ENCODE results near the gene HDAC9.

Gene HDAC9

GRCh38 chr7:19000410-19000809 lies 504.9 kb downstream of the HDAC9 start:
- 0 out of 2 replicates have a peak, but pooled peaks have one; percentile 9 for TF ChIP-seq ZNF8 (CRISPR knock-in tag; IDR thresholded peaks at IDR 0.05)
- no peak for TF ChIP-seq PPARA (CRISPR knock-in tag; IDR thresholded peaks at IDR 0.05; ENCODE audit: borderline replicate concordance)
- TF ChIP-seq ISL1 (CRISPR knock-in tag; IDR thresholded peaks at IDR 0.05): peak; percentile 60; the same call in 1 of the 2 replicates
- 0 out of 2 replicates have a peak, but pooled peaks have one; percentile 32 for TF ChIP-seq BACH2 (CRISPR knock-in tag; IDR thresholded peaks at IDR 0.05; ENCODE audit: borderline replicate concordance)
- TF ChIP-seq OSR1 (CRISPR knock-in tag; IDR thresholded peaks at IDR 0.05): no peak
- no peak for TF ChIP-seq RARB (CRISPR knock-in tag; IDR thresholded peaks at IDR 0.05)
- 0 out of 2 replicates have a peak, but pooled peaks have one; percentile 34 for TF ChIP-seq CSRNP3 (CRISPR knock-in tag; IDR thresholded peaks at IDR 0.05)
- TF ChIP-seq ZFP3 (CRISPR knock-in tag; IDR thresholded peaks at IDR 0.05): peak; percentile 45; the same call in 1 of the 2 replicates
- TF ChIP-seq SNAI2 (CRISPR knock-in tag; IDR thresholded peaks at IDR 0.05): 0 out of 2 replicates have a peak, but pooled peaks have one; percentile 16
- TF ChIP-seq ZFP30 (CRISPR knock-in tag; IDR thresholded peaks at IDR 0.05): no peak
- TF ChIP-seq CSDC2 (CRISPR knock-in tag; IDR thresholded peaks at IDR 0.05): no peak
- peak; percentile 27; the same call in 1 of the 2 replicates for TF ChIP-seq TCF4 (CRISPR knock-in tag; IDR thresholded peaks at IDR 0.05; ENCODE audit: borderline replicate concordance)
- peak; percentile 83; the same call in 1 of the 2 replicates for TF ChIP-seq TSHZ2 (CRISPR knock-in tag; IDR thresholded peaks at IDR 0.05)
- TF ChIP-seq TOX (CRISPR knock-in tag; IDR thresholded peaks at IDR 0.05; ENCODE audit: borderline replicate concordance): no peak
- TF ChIP-seq ZNF565 (CRISPR knock-in tag; conservative IDR thresholded peaks at IDR 0.05; ENCODE audit: low read depth): no peak
- TF ChIP-seq ESRRG (CRISPR knock-in tag; IDR thresholded peaks at IDR 0.05): no peak
- 0 out of 2 replicates have a peak, but pooled peaks have one; percentile 20 for TF ChIP-seq ARNTL (CRISPR knock-in tag; IDR thresholded peaks at IDR 0.05; ENCODE audit: borderline replicate concordance, low read depth)
- peak; percentile 33; the same call in 1 of the 2 replicates for TF ChIP-seq CREB5 (CRISPR knock-in tag; IDR thresholded peaks at IDR 0.05; ENCODE audit: low read depth)
- no peak for ATAC-seq

GRCh38 chr7:19001854-19002253 lies 506.3 kb downstream of the HDAC9 start:
- peak; percentile 76 for ATAC-seq
- TF ChIP-seq GLIS3 (CRISPR knock-in tag; IDR thresholded peaks at IDR 0.05): no peak
- TF ChIP-seq ARNTL (CRISPR knock-in tag; IDR thresholded peaks at IDR 0.05; ENCODE audit: borderline replicate concordance, low read depth): no peak
- TF ChIP-seq CSDC2 (CRISPR knock-in tag; IDR thresholded peaks at IDR 0.05): no peak
- no peak for TF ChIP-seq RARB (CRISPR knock-in tag; IDR thresholded peaks at IDR 0.05)
- no peak for TF ChIP-seq ZNF565 (CRISPR knock-in tag; conservative IDR thresholded peaks at IDR 0.05; ENCODE audit: low read depth)

- TF ChIP-seq OSR1 (CRISPR knock-in tag; IDR thresholded peaks at IDR 0.05): no peak
- peak; percentile 22; the same call in 1 of the 2 replicates for TF ChIP-seq CREB5 (CRISPR knock-in tag; IDR thresholded peaks at IDR 0.05; ENCODE audit: low read depth)
- peak; percentile 40 for ATAC-seq
Measured at GRCh38 chr7:19009241-19009935, 513.8 kb downstream of the HDAC9 start.

GRCh38 chr7:19009936-19010280 lies 514.4 kb downstream of the HDAC9 start:
- peak; percentile 39 for ATAC-seq
- TF ChIP-seq SNAI2 (CRISPR knock-in tag; IDR thresholded peaks at IDR 0.05) (no peak), CREB5 (CRISPR knock-in tag; IDR thresholded peaks at IDR 0.05; ENCODE audit: low read depth) (no peak), POU6F1 (CRISPR knock-in tag; IDR thresholded peaks at IDR 0.05; ENCODE audit: borderline replicate concordance, low read depth) (no peak), TSHZ2 (CRISPR knock-in tag; IDR thresholded peaks at IDR 0.05) (no peak), ZNF70 (CRISPR knock-in tag; IDR thresholded peaks at IDR 0.05) (no peak)

Measured in SK-N-SH treated with all-trans-retinoic acid at 6 μM for 48 hours (cell line).